Loucy (cell line): ENCODE measurements around the gene YY1AP1.
"Not testable (repeated sequence)": the region's sequence is repeated elsewhere in the genome, so short reads cannot be mapped to it uniquely, and the experiment has no call there.

Experiments
- H2AFZ ChIP-seq: fragments of 200-600 bp; sonication (generic); 2 replicates; pipeline ENCODE4 v1.6.0; 2016; ENCODE audit warnings: antibody characterized with exemption, mild to moderate bottlenecking, low read length, moderate library complexity
- H3F3A ChIP-seq: fragments of 200-600 bp; 2 replicates; pipeline ENCODE4 v1.6.0; 2016; ENCODE audit warnings: antibody characterized with exemption, low read depth, mild to moderate bottlenecking
- H3K27me3 ChIP-seq: fragments of 200-600 bp; sonication (generic); 2 replicates; pipeline ENCODE4 v1.6.1; 2014; ENCODE audit warnings: low read length, mild to moderate bottlenecking; ENCODE audit not compliant: insufficient read depth, poor library complexity, severe bottlenecking
- H3K36me3 ChIP-seq: fragments of 200-600 bp; sonication (generic); 2 replicates; pipeline ENCODE4 v1.6.1; 2016; ENCODE audit warnings: low read length; ENCODE audit not compliant: insufficient read depth
- H3K4me1 ChIP-seq: fragments of 200-600 bp; sonication (generic); 2 replicates; pipeline ENCODE4 v1.5.1; 2014; ENCODE audit warnings: low read length, mild to moderate bottlenecking; ENCODE audit not compliant: insufficient read depth, poor library complexity, severe bottlenecking
- H3K4me2 ChIP-seq: fragments of 200-600 bp; sonication (generic); 2 replicates; pipeline ENCODE4 v1.6.0; 2014; ENCODE audit warnings: antibody characterized with exemption, low read length, low read depth, mild to moderate bottlenecking; ENCODE audit not compliant: poor library complexity, severe bottlenecking
- H3K4me3 ChIP-seq: fragments of 200-600 bp; sonication (generic); 2 replicates; pipeline ENCODE4 v1.5.1; 2014; ENCODE audit warnings: low read length, mild to moderate bottlenecking, mixed read lengths; ENCODE audit not compliant: poor library complexity, severe bottlenecking
- H3K79me2 ChIP-seq: fragments of 200-600 bp; sonication (generic); 2 replicates; pipeline ENCODE4 v1.6.1; 2014; ENCODE audit warnings: low read length; ENCODE audit not compliant: insufficient read depth
- H3K9ac ChIP-seq: fragments of 200-600 bp; sonication (generic); 2 replicates; pipeline ENCODE4 v1.6.0; 2014; ENCODE audit warnings: mild to moderate bottlenecking, low read depth, low read length, moderate library complexity; ENCODE audit not compliant: poor library complexity, severe bottlenecking
- H3K9me2 ChIP-seq: fragments of 200-600 bp; sonication (generic); replicated peaks from 2 replicates; pipeline ENCODE4 v1.6.1; 2016; ENCODE audit warnings: low read depth, low read length, mixed read lengths
- H3K9me3 ChIP-seq: fragments of 200-600 bp; sonication (generic); 2 replicates; pipeline ENCODE4 v1.6.1; 2014; ENCODE audit warnings: mild to moderate bottlenecking, antibody characterized with exemption, low read length, low read depth; ENCODE audit not compliant: insufficient read depth
- H4K20me1 ChIP-seq: fragments of 200-600 bp; sonication (generic); 2 replicates; pipeline ENCODE4 v1.6.0; 2014; ENCODE audit warnings: antibody characterized with exemption, low read length, mild to moderate bottlenecking; ENCODE audit not compliant: insufficient read depth, poor library complexity, severe bottlenecking
- EZH2phosphoT487 ChIP-seq: fragments of 200-600 bp; IDR thresholded peaks from 2 replicates; pipeline ENCODE4 v1.6.1; 2018; ENCODE audit warnings: antibody characterized with exemption, mild to moderate bottlenecking, moderate library complexity, borderline replicate concordance
- TF ChIP-seq, protein P1 (sequence below): fragments of 200-600 bp; sonication (generic); conservative IDR thresholded peaks from 2 replicates; pipeline ENCODE4 v1.5.1; 2014; ENCODE audit warnings: mild to moderate bottlenecking, antibody characterized with exemption, low read length

Gene YY1AP1

DNA sequence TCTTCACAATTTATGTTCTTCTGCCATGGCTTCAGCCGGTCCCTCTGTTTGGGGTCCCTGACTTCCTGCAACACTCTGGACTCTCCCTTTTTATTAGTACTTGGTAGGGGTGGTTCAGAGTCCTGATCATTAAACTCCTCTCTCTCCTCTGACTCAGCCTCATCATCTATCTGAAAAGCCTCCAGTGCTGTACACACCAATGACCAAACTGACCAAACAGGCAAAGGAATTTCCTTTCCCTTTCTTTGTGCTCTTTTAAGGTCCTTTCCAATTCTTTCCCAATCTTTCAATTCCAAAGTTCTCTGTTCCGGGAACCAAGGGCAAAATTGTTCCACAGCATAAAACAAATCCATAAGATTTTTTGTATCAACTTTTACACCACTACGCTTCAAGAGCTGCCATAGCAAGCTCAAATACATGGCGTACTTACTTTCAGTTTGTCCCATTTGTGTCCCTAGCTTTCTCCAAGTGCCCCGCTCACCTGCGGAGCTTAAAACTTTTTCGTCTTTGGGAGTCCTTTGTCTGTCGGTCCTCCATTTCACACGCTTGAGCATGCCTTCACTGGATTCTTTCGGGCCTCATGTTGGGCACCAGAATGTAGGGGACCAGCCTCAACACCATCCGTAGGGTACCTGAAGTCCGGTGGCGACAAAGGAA lies 9.9 kb upstream of the YY1AP1 start:
- Histone ChIP-seq H2AFZ (no peak overlapping the region), H3K9ac (no peak overlapping the region), H3K4me3 (no peak overlapping the region), H4K20me1 (peaks cover 9% of the 10 kb centered on the region), H3K79me2 (peaks cover 67% of the 10 kb centered on the region), H3K4me1 (peaks cover 19% of the 10 kb centered on the region), H3K4me2 (no peak overlapping the region), H3K36me3 (no peaks in the 10 kb centered on the region), H3K9me2 (no peaks in the 10 kb centered on the region), H3K27me3 (no peaks in the 10 kb centered on the region), H3K9me3 (no peaks in the 10 kb centered on the region), H3F3A (no peaks in the 10 kb centered on the region)
- TF ChIP-seq EZH2phosphoT487, result no peak
- TF ChIP-seq, protein P1, sequence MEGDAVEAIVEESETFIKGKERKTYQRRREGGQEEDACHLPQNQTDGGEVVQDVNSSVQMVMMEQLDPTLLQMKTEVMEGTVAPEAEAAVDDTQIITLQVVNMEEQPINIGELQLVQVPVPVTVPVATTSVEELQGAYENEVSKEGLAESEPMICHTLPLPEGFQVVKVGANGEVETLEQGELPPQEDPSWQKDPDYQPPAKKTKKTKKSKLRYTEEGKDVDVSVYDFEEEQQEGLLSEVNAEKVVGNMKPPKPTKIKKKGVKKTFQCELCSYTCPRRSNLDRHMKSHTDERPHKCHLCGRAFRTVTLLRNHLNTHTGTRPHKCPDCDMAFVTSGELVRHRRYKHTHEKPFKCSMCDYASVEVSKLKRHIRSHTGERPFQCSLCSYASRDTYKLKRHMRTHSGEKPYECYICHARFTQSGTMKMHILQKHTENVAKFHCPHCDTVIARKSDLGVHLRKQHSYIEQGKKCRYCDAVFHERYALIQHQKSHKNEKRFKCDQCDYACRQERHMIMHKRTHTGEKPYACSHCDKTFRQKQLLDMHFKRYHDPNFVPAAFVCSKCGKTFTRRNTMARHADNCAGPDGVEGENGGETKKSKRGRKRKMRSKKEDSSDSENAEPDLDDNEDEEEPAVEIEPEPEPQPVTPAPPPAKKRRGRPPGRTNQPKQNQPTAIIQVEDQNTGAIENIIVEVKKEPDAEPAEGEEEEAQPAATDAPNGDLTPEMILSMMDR, result no peak

DNA sequence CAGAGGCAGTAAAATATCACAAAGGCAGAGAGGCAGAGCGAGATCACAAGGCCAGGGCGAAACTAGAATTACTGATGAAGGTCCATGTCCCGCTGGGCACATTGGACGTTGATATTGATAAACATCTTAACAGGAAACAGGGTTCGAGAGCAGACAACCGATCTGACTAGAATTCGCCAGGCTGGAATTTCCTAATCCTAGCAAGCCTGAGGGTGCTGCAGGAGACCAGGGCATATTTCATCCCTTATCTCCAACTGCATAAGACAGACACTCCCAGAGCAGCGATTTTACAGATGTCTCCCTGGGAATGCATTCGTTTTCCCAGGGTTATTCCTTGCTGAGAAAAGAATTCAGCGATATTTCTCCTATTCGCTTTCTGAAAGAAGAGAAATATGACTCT lies 9.0 kb upstream of the YY1AP1 start:
- not testable (repeated sequence) for H2AFZ ChIP-seq, H3K9me3 ChIP-seq, H3K27me3 ChIP-seq, H3F3A ChIP-seq, H3K4me3 ChIP-seq, H3K9ac ChIP-seq, H4K20me1 ChIP-seq, H3K4me2 ChIP-seq, H3K36me3 ChIP-seq, H3K9me2 ChIP-seq
- Histone ChIP-seq H3K79me2 (peaks cover 71% of the 10 kb centered on the region), H3K4me1 (peaks cover 19% of the 10 kb centered on the region)

DNA sequence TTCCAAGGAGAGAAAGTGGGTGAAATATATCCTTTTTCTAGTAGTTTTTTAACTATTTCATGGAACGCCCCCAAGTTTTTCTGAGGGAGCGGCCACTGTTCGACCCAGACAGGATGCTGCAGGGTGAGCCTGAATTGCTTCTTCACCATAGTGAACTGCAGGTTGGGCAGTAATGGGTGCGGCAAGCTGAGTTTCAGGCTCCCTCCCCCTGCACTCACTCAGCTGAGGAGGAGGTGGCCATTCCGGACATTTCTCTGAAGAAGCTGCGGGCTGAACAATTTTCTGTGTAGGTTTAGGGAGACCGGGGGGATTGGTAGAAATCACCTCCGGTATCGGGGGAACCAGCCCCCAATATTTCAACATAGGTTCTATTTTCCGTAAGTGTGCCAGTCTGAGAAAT lies 8.5 kb upstream of the YY1AP1 start:
- peaks cover 9% of the 10 kb centered on the region for H4K20me1 ChIP-seq

More for the DNA sequence above, 8.5 kb upstream of the YY1AP1 start:
- Histone ChIP-seq H3K9me2 (no peaks in the 10 kb centered on the region), H3K9me3 (no peaks in the 10 kb centered on the region), H3K9ac (no peak overlapping the region), H3K36me3 (no peaks in the 10 kb centered on the region), H2AFZ (no peak overlapping the region), H3K27me3 (no peaks in the 10 kb centered on the region), H3F3A (no peaks in the 10 kb centered on the region), H3K4me3 (no peak overlapping the region), H3K4me1 (peaks cover 19% of the 10 kb centered on the region), H3K79me2 (peaks cover 77% of the 10 kb centered on the region), H3K4me2 (no peak overlapping the region)
- no peak for TF ChIP-seq EZH2phosphoT487
- TF ChIP-seq, protein P1, result no peak
